ENCODE measurements around the gene NXPH1.

DNA sequence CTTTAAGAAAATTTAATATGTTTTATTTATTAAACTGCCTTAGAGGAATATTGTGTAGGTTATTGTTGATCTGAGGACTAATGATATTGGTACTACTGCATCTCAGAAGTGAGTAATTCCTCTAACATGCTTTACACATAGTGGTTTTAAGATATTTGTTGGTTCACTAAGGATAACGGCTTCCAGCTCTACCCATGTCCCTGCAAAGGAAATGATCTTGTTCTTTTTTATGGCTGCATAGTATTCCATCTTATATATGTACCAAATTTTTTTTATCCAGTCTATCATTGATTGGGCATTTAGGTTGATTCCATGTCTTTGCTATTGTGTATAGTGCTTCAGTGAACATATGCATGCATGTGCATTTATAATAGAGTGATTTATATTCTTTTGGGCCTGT is 20.1 kb downstream of the NXPH1 start:
- no peak for TF ChIP-seq CTCF (conservative IDR thresholded peaks at IDR 0.05; ENCODE audit: low read depth, low read length)
- TF ChIP-seq EZH2 (IDR thresholded peaks at IDR 0.05; ENCODE audit: borderline replicate concordance, low read depth, low read length, poor library complexity, severe bottlenecking) = no peak

Data from A673 (cell line).